C4-2B (cell line): Measurements from ENCODE around the gene TRDMT1.

Experiments
- ZFX ChIP-seq: fragments of 450-650 bp; IDR thresholded peaks from 2 replicates; pipeline ENCODE4 v1.6.1; 2017
- TF ChIP-seq, protein P1 (sequence below): fragments of 450-650 bp; conservative IDR thresholded peaks from 2 replicates; pipeline ENCODE4 v1.5.1; 2017; ENCODE audit warnings: mild to moderate bottlenecking

DNA sequence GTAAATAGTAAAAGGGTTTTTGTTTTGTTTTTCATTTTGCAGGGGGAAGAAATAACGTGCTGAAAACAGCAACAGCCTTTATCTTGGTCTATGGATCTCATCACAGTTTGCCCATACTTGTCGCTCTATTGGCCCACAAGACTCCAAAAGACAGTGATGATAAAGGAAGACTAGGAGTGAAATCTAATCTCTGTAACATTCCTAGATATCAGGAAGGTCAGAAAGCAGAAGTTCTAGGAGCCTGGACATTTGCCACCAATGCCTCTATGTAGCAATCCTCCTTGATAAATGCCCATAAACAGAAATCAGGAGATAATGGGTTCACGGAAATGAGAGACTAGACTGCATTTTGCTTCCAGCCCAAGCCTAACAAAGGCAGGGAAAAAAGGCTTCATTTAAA lies 80.8 kb downstream of the TRDMT1 start:
- TF ChIP-seq, protein P1, sequence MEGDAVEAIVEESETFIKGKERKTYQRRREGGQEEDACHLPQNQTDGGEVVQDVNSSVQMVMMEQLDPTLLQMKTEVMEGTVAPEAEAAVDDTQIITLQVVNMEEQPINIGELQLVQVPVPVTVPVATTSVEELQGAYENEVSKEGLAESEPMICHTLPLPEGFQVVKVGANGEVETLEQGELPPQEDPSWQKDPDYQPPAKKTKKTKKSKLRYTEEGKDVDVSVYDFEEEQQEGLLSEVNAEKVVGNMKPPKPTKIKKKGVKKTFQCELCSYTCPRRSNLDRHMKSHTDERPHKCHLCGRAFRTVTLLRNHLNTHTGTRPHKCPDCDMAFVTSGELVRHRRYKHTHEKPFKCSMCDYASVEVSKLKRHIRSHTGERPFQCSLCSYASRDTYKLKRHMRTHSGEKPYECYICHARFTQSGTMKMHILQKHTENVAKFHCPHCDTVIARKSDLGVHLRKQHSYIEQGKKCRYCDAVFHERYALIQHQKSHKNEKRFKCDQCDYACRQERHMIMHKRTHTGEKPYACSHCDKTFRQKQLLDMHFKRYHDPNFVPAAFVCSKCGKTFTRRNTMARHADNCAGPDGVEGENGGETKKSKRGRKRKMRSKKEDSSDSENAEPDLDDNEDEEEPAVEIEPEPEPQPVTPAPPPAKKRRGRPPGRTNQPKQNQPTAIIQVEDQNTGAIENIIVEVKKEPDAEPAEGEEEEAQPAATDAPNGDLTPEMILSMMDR = no peak
- TF ChIP-seq ZFX = no peak
